ENCODE results near the gene NPAS2. TPM values are rescaled to one million over a fixed set of nuclear protein-coding genes. Genes with fewer than 3 reads are reported as not detected.

NPAS2 gene
- total RNA-seq, 1 experiment from 2014 or later: not detected

DNA sequence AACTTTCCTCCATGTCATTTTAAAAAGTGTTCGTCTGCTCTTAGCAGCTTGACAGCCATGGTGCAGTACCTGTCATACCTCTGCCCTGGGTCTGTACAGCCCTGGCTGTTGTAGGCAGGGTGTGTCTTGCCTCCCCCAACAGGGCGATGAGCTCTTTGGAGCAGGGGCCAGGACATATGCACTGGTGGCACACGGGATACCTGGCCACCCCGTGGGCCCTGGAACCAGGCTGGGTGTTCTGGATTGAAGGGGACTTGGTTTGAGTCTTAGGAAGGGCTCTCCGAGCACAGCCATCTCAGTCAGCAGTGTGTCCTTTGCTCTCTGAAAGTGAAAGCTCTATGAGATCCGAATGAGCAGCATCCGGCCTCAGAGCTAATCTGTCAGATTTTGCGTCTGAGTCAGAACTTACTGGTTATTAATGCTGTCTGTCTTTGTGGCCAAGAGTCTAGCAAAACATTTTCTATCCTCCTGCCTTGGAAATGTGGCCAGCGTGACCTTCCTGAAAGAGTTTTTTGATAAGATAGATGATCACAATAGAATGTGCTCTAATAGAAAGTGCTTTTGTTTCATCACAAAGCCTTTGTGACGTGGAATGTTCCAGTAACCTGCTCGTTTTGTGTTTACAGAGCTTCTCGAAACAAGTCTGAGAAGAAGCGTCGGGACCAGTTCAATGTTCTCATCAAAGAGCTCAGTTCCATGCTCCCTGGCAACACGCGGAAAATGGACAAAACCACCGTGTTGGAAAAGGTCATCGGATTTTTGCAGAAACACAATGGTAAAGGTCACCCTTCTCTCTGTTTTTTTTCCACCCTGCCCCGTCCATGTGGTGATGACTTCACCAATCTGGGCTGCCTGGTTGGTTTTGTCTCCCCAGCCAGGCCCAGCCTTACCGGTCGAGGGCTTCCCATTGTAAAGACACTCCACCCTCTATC, 104.8 kb downstream of the NPAS2 start:
- in situ Hi-C loops (cut with HindIII; ENCODE audit: low sequenced_read_pairs): no loop called here
- DNase-seq (ENCODE audit: low spot score): no peak

DNA sequence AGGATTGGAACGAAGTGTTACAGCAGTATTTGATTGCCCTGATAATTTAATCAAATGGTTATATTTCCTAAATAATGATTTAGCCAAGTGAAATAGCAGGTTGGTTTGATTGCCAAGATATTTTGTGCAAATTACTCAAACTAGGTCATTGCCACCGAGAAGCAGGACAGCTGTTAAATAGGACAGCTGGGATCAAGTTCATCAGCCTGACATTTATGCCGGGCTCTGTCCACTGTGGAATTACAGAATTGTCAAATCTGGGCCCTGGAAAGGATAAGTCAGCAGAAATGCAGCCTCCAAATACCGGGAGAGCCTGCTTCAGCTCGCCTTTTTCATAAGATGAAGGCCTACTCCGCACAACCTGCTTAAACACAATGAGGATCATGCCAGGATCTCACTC, 108.3 kb downstream of the NPAS2 start:
- no peak for DNase-seq (ENCODE audit: low spot score)
- in situ Hi-C loops (cut with HindIII; ENCODE audit: low sequenced_read_pairs): no loop called here

DNA sequence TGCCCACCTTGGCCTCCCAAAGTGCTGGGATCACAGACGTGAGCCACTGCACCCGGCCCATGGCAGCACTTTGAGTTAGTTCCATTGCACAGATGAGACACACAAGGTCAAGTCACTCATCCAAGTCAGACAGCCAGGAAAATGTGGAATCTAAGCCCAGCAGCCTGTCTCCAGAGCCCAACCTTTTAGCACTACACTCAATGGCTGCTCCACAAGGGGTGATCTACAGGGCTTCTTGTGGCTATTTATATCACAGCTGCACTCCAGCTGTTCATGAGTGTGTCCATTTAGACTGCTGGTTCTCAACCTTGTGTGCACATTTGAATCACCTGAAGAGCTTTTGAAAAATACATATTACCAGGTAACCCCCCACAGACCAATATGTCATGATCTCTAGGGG, 109.2 kb downstream of the NPAS2 start:
- DNase-seq (ENCODE audit: low spot score): no peak
- in situ Hi-C loops (cut with HindIII; ENCODE audit: low sequenced_read_pairs): no loop called here

DNA sequence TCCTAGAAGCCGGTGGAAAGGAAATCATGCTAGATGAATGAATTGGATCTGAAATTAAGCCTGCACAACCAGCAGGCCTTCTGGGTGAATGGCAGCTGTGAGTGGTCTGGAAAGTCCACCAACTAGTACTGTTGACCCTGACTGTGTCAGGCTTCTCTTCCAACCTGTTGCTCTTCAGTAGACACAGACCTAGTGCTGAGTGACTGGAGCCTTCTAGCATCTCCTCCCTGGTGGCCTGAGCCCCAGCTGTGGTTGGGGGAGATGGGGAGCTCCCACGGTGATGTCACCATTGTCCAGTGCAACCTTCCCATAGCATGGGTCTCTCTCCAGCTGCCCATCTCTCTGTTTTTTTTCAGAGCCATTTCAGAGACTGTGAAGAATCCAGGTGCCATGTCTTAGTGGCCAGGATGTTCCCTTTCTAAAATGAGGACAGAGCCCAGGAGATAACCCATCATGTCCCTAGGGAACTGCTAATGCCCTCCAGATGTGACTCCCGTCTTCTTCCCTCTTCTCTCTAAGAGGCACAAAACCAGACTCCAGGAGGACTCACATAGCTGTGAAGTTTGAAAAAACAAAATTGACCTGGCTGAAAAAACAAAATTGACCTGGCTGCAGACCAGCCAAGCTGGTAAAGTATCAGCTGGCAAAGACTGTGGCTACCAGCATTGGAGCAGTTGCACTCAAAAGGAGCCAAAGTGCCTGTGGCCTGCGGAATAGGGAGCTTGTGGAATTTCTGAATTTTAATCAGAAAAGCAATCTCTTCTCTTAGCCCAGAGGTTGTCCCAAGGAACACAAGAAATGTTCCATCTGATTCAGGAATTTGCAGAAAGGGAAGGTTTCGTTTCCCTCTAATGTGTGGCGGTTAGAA, 114.8 kb downstream of the NPAS2 start:
- in situ Hi-C loops (cut with HindIII; ENCODE audit: low sequenced_read_pairs): no loop called here
- peak; percentile 9 for DNase-seq (ENCODE audit: low spot score)

DNA sequence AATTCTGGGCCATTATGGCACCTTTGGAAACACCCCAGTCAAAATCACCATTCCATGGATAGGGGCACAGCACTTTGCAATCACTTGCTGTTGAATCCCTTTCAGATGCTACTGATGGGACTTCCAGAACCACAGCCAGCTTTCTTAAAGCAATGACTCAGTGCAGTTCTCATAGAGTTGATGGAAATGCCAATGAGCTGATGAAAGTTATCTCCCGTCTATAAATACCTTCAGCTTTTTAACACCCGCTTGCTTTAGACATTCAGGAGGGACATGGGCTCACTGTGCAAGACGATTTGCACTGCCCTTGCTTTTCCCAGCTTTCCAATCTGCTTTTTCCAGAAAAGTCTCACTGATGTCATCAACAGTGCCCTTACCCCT, 115.4 kb downstream of the NPAS2 start:
- in situ Hi-C loops (cut with HindIII; ENCODE audit: low sequenced_read_pairs): no loop called here

DNA sequence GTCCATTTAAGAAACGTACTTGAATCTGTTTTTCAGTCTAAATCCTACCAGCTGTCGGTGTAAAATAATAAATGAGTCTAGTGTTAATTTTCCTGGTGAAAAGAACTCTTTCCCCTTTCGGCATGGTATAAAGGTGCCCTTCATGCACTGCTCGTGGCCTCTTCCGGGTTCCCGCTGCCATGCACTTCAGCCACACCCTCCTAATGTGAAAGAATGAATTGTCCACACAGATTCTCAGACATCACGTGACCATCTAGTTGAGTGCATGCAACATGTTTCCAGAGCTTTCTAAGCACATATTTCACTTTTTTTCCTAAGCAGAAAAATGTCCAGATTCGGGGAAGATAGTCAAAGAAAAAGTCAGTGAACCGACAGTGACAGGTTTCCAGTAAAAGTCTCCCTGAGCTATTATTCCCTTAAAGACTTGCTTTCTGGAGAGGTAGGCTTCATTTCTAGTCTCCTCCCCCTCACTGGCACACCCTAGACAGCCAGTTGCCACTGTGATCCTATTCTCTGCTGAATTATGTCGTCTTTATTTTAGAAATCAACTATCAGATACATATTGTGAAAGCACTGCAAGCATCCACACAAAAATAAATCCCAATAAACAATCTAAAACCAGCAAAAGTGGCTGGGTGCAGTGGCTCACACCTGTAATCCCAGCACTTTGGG, 116.3 kb downstream of the NPAS2 start:
- DNase-seq (ENCODE audit: low spot score): no peak
- in situ Hi-C loops (cut with HindIII; ENCODE audit: low sequenced_read_pairs): no loop called here

More for the DNA sequence above, 115.4 kb downstream of the NPAS2 start:
- no peak for DNase-seq (ENCODE audit: low spot score)

DNA sequence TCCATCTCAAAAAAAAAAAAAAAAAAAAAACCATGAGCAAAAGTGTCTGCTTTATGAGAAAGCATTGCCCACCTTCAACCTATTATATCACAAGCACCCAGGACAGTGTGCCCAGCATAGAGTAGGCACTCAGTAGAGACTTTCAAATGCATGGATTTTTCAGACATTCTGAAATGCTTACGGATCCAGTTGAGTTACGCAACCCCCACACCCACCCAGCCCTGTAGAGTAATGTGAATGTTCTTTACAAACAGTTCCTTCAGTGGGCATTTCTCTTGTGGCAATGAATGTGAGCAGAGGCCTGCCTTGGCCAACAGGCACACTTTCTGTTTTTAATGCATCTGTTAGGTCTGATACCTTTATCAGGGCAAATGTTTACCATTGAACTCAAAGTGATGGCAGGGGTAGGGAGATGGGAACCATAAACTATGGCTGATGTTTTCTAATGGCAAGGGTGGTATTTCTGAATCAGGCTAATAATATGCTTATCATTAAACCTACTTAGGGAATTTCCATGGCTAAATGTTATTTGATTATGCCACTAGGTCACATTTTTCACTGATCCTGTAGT, 117.1 kb downstream of the NPAS2 start:
- in situ Hi-C loops (cut with HindIII; ENCODE audit: low sequenced_read_pairs): no loop called here
- no peak for DNase-seq (ENCODE audit: low spot score)

DNA sequence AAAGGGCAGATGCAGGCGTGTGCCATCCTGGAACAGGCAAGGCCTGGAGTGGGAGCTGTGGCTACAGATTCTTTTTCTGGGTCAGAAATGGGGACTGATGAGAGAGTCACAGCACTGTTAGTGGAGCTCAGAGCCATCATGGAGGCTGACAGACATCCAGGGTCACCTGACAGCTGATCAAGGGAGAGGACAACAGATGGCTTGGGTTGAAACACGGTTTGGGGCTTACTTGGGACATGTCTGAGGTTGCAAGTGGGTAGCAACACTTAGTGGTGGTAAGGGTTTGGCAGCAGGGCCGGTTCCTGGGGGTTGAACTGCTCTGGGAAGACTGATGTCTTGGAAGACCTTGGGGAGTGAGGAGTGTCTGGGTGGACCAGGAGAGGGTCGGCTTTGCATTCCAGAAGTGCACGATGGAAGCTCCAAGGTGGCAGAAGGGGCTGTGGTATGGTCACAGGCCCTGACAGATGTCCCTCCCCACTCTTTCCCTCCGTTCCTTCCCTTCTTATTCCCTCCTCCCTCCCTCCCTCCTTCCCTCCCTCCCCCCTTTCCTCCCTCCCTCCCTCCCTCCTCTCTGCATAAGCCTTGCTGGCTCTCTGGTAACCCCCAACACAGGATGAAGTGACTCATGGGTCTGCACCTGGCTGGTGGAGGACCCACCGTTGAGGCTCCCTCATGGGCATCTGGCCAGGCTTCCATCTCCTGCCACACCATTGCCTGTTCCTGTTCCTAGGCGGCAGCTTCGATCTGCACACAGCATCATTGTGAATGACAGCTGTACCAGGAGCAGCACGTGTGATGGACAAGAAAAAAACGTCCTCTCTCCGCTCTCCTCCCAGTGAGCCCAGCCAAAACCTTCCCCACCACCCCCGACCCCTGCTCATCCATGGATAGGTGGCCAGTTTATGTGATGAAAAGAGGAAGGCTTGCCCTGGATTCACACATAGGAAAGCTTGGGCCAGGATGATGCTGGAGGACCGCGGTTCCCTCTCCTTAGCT, 118.4 kb downstream of the NPAS2 start:
- no peak for DNase-seq (ENCODE audit: low spot score)
- in situ Hi-C loops (cut with HindIII; ENCODE audit: low sequenced_read_pairs): no loop called here

DNA sequence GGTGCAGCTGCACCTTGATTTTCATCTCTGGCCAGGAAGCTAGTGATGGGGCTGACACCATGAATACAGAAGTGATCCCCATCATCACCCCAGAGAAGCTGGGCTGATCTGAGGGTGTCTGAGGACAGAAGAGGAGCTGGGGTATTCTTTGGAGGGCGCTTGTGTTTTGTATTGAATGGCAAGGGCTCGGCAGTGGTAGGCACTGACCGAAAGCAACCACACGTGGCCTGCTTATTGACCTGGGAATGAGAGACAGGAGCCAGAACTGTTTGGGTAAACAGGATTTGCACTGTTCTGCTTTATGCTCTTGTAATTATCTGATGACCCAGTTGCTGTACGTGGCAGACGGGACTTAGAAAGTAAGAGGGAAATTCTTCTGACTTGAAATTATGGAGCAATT, 119.5 kb downstream of the NPAS2 start:
- no peak for DNase-seq (ENCODE audit: low spot score)
- in situ Hi-C loops (cut with HindIII; ENCODE audit: low sequenced_read_pairs): no loop called here

DNA sequence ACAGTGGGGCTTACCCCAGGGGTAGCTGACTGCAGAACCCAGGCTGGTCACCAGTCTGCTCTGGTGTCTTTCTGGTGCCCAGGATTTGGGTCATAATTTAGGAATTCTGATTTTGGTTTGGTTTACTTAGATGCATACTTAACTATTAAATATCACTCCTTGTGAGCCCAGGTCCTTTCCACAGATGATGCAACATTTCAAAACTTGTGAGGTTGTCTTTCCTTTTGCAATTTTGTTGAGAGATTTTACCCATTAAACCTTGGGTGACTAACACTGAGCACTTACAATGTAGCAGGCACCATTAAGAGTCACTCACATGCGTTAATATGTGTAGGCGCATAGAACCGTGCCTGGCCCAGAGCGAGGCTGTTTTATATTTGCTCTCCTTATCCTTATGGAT, 120.3 kb downstream of the NPAS2 start:
- no peak for DNase-seq (ENCODE audit: low spot score)
- in situ Hi-C loops (cut with HindIII; ENCODE audit: low sequenced_read_pairs): no loop called here

DNA sequence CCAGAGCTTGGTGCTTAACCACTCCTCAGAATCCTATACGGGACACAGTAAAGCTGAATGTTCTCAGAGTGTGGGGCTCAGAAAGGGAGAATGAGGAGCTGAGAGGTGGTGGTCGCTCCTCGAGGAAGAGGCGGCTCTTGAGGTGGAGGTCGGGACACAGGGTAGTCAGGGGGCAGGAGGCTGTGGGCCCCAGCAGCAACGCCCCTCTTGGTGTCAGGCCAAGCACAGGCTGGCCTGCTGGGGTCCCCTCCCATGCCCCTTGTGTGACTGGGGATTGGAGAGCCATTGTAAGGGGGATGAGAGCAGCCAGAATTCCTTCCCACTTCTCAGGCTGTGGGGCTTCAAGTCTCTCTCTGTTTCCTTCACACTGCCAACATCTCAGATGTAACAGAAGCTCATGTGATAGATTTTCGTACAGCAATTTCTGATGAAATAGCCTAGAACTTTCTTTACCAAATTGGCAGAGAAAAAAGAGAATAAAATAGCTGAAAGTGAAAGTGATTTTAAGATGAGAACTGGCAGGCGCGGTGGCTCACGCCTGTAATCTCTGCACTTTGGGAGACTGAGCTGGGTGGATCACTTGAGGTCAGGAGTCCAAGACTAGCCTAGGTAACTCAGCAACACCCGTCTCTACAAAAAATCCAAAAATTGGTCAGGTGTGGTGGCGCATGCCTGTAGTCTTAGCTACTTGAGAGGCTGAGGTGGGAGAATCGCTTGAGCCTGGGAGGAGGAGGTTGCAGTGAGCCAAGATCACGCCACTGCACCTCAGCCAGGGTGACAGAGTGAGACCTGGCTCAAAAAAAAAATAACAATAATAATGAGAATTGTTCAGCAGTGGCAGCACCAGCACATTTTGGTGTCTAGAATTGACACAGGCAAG, 121.1 kb downstream of the NPAS2 start:
- in situ Hi-C loops (cut with HindIII; ENCODE audit: low sequenced_read_pairs): no loop called here
- DNase-seq (ENCODE audit: low spot score): no peak

DNA sequence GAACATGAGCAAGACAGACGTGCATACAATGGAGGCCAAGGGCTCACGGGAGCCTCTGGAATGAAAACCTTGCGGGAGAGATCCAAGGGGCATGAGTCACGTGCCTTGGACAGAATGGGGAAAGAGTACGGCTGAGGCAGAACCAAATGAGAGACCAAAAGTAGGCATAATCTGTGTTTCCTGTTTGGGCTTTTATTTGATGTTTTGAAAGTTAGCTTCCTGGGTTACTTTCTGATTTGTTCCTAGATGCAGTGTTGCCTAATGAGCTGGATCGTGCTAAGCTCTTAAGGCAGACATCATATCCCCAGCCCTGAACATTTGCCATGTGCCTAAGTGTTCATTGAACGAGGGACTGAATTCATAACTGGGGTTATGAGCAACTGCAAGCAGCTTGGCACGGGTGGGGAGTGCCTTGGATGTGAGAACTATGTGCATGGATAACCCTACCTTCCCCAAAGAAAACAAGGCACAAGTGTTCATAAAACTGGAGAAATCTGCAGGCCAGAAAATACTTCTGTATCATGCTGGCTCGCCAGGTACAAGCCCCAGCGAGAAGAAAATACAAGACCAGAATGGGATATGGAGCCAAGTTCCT, 121.8 kb downstream of the NPAS2 start:
- in situ Hi-C loops (cut with HindIII; ENCODE audit: low sequenced_read_pairs): no loop called here
- peak; percentile 32 for DNase-seq (ENCODE audit: low spot score)

DNA sequence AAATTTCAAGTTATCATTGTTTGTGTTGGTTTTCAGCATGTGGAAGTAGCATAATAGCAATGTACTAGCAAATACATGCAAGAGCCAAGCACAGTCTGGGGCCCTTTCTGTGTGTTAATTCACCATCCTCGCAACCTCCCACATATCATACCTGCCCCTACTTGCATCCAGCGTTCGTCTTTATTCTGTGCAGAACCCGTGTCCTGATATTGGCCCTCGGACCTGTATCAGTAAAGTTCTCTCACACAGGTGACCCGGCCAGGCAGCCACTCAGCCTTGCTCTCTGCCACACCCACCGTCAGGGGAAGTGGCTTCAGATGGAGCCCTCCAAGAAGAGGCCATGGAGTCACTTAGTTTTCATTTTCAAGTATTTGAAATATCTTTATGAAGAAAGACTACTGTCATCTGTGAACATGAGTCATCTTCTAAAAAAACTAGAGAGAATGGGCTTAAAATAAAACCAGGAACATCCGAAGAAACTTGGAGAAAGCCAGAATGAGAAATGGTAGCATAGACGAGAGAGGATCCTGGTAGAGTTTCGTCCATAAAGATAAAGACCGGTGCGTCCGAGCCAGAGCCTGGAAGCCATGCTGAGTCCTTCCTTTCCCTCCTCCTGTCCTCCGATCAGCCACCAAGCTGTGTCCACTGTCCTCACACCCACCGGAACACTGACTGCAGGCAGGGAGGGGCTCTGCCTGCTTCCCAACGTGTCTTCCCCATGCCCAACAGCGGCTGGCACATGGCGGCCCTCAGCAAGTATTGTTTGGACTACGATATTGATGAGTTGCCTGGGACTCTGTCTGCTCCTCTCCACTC, 124.9 kb downstream of the NPAS2 start:
- DNase-seq (ENCODE audit: low spot score): no peak
- in situ Hi-C loops (cut with HindIII; ENCODE audit: low sequenced_read_pairs): no loop called here

DNA sequence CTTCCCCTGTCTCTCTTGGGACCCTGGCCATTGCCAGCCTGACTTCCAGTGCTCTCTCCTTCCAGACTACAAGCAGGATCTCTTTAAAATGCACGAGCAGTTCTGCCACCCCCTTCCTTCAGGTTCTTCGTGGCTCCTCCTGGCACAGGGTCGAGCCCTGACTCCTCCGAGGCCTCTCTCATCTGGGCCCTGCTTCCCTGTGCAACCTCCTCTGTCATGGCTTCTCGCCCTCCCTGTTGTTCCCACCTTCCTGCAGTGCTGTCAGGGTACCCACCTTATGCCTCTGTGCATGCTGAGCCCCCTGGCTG, 125.4 kb downstream of the NPAS2 start:
- in situ Hi-C loops (cut with HindIII; ENCODE audit: low sequenced_read_pairs): no loop called here
- no peak for DNase-seq (ENCODE audit: low spot score)

DNA sequence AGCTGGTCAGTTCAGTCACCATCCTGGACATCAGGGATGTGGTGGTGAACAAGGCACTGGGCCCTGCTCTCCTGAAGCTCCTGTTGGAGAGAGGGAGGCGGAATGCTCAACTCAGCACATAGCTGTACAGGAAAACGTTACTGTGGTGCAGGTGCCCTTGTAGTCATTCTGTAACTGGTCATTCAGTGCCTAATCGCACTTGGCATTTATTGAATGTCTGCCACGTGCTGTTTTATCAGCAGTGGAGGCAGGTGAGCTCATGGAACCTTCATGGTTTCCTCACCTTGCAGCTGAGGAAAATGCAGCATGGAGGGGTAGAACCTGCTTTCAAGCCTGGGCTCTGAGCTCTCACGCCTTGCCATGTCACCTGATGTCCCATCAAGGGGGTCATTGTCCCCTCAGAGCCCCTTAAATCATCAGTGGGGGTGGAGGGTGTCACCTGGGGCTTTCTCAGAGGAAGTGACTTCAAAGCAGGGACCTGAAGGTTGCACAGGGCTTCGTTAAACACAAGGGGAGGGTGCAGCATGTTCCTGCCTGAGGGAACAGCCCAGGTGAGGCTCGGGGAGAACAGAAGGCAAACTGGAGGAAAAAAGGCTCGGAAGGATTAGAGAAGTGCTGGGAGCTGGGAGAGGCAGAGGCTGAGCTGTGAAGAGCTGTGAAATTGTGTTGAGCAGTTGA, 126.1 kb downstream of the NPAS2 start:
- no peak for DNase-seq (ENCODE audit: low spot score)
- in situ Hi-C loops (cut with HindIII; ENCODE audit: low sequenced_read_pairs): no loop called here

Measured in G401 (cell line).